ENCODE results near the gene NOP14. TPM values are rescaled to one million over a fixed set of nuclear protein-coding genes. Genes with fewer than 3 reads are reported as not detected.

NOP14 gene
- total RNA-seq, 1 experiment from 2014 or later: 32.5 TPM

DNA sequence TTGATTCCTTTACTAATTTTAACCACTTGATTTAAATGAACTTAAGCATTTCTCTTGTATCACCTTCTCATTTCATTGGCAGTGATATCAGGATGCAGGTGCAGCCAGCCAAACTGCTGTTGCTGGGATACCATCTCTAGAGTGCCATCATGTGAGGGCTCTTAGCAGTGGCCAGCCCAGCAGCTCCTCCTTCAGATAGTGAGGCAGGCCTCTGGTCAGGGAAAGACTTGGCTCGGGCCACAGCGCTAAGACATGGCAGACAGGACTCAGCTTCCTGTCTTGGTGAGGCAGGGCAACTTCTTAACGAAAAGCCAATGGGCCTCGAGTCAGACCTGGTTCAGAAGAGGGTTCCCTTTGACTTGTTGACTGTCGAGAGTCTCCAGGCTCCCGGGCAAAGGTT is 50.0 kb downstream of the NOP14 start:
- no peak for DNase-seq
- H3K4me3 ChIP-seq: no peak overlapping the region
- peaks cover 2% of the 10 kb centered on the region for H3K36me3 ChIP-seq
- H3K9me3 ChIP-seq: no peaks in the 10 kb centered on the region
- H3K27me3 ChIP-seq: no peaks in the 10 kb centered on the region

GRCh38 chr4:2911868-2912267 is 51.3 kb downstream of the NOP14 start:
- Histone ChIP-seq H3K9me3 (no peaks in the 10 kb centered on the region), H3K27me3 (no peaks in the 10 kb centered on the region), H3K36me3 (no peaks in the 10 kb centered on the region; the same call in 1 of the 2 replicates), H3K4me3 (no peak overlapping the region)
- DNase-seq: no peak

DNA sequence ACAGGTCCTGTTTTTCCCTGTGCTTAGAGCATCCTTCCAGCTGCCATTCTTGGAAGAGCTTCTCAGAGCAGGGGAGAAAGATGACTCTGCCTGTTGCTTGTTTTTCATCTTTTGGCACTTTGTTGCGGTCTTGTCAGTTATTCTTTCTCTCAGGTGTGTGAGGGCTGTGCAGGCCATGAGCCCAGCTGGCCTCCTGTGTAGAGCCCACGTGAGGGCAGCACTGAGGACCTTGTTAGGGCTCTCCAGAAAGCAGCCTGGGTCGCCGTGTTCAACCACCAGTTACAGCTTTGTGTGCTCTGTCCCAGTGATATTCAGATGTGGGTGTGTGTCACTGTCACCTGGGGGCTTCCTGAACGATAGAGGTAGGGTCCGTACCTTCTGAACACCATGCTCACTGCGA is 52.8 kb downstream of the NOP14 start:
- Histone ChIP-seq H3K4me3 (no peak overlapping the region), H3K36me3 (no peaks in the 10 kb centered on the region; the same call in 1 of the 2 replicates), H3K9me3 (no peaks in the 10 kb centered on the region), H3K27me3 (no peaks in the 10 kb centered on the region)
- no peak for DNase-seq

GRCh38 chr4:2909583-2909982 is 53.6 kb downstream of the NOP14 start:
- H3K4me3 ChIP-seq: no peak overlapping the region
- H3K9me3 ChIP-seq: no peaks in the 10 kb centered on the region
- no peak for DNase-seq
- H3K27me3 ChIP-seq: no peaks in the 10 kb centered on the region
- no peaks in the 10 kb centered on the region; the same call in 1 of the 2 replicates for H3K36me3 ChIP-seq

- no peak for DNase-seq
- no peaks in the 10 kb centered on the region for H3K9me3 ChIP-seq
- H3K4me3 ChIP-seq: no peak overlapping the region
- no peaks in the 10 kb centered on the region; the same call in 1 of the 2 replicates for H3K36me3 ChIP-seq
- no peaks in the 10 kb centered on the region for H3K27me3 ChIP-seq
Observed at GRCh38 chr4:2908686-2909085, 54.5 kb downstream of the NOP14 start.

- DNase-seq: no peak
- H3K4me3 ChIP-seq: no peak overlapping the region
- no peaks in the 10 kb centered on the region for H3K9me3 ChIP-seq
- H3K36me3 ChIP-seq: no peaks in the 10 kb centered on the region
- no peaks in the 10 kb centered on the region for H3K27me3 ChIP-seq
Observed at GRCh38 chr4:2907706-2908293, 55.4 kb downstream of the NOP14 start.

DNA sequence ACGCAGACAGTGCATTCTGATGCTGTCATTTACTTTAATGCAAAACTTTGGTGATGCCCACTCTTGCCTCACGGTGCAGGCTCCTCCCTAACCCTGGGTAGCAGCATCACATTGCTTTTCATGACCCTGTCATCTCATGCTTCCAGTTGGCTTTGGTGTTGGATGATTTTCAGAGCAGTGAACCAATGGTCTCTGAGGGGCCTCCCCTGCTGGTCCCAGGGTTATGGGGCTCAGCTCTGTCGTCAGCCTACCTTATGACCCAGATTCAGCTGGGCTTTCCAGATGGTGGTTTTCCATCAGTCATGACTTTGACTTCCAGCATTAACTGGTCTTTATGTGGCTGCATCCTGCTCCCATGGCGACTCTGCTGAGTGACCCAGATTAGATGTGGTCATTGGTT is 56.0 kb downstream of the NOP14 start:
- Histone ChIP-seq H3K27me3 (no peaks in the 10 kb centered on the region), H3K36me3 (no peaks in the 10 kb centered on the region), H3K9me3 (no peaks in the 10 kb centered on the region), H3K4me3 (no peak overlapping the region)
- DNase-seq: no peak

GRCh38 chr4:2906218-2906617 is 57.0 kb downstream of the NOP14 start:
- no peaks in the 10 kb centered on the region for H3K9me3 ChIP-seq
- H3K27me3 ChIP-seq: no peaks in the 10 kb centered on the region
- no peak for DNase-seq
- no peaks in the 10 kb centered on the region for H3K36me3 ChIP-seq
- H3K4me3 ChIP-seq: no peak overlapping the region

DNA sequence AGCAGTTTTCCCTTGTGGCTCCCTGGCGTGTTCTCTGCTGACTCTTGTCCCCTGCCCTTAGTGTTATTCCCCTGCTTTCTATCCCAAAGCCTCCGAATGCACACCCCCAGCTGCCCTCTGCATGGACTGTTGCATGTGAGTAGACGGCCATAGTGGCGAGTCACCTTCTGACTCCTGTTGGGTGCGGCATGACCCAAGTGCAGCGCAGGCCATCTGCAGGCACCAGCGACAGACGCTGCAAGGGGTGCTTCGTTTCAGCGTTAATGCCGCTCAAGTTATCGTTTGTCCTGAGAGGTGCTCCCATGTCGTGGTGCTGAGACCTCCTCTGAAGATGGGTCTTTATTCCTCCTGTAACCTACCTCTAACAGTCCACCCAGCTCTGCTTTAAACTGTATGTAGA is 57.7 kb downstream of the NOP14 start:
- H3K9me3 ChIP-seq: no peaks in the 10 kb centered on the region
- H3K36me3 ChIP-seq: no peaks in the 10 kb centered on the region
- H3K27me3 ChIP-seq: no peaks in the 10 kb centered on the region
- DNase-seq: no peak
- H3K4me3 ChIP-seq: no peak overlapping the region

GRCh38 chr4:2902126-2902525 is 61.1 kb downstream of the NOP14 start:
- DNase-seq: no peak
- Histone ChIP-seq H3K36me3 (peaks cover 14% of the 10 kb centered on the region), H3K9me3 (no peaks in the 10 kb centered on the region), H3K27me3 (no peaks in the 10 kb centered on the region), H3K4me3 (no peak overlapping the region)

DNA sequence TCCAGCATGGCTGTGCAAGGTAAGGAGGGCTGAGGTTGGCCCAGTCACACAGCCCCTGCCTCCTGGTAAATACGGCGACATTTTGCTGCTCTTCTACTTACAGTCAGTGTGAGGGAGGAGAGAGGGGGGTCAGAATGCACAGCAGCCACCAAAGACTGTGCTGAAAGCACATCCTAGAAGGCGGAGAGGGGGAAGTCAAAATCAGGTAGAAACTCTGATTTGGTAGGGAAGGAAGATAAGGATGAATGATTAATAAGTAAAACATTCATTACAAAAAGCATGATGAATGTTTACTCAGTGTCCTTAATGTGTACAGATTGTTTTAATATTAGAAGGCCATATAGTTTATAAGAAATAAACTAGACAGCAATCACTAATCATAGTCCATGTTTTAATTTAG is 62.0 kb downstream of the NOP14 start:
- Histone ChIP-seq H3K4me3 (no peak overlapping the region), H3K36me3 (peaks cover 14% of the 10 kb centered on the region), H3K9me3 (no peaks in the 10 kb centered on the region), H3K27me3 (no peaks in the 10 kb centered on the region)
- DNase-seq: no peak

DNA sequence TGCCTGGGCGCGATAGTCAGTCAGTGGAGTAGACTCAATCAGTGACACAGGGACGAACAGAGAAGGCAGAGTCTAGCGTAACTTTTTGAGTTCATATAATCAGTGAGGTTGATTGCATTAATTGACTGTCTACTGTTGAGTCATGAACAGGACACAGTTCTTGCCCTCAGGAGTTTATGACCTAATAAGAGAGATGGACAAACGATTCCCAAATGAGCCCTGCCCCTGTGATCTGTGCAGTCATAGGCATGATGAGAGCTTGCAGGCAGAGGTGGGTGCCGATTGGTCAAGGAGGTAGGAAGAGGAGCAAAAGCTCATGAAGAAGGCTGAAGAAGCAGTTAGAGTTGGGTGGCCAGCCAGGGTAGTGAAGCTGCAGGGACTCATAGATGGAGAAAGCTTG is 62.5 kb downstream of the NOP14 start:
- no peak overlapping the region for H3K4me3 ChIP-seq
- peaks cover 14% of the 10 kb centered on the region for H3K36me3 ChIP-seq
- no peaks in the 10 kb centered on the region for H3K9me3 ChIP-seq
- DNase-seq: no peak
- H3K27me3 ChIP-seq: no peaks in the 10 kb centered on the region

DNA sequence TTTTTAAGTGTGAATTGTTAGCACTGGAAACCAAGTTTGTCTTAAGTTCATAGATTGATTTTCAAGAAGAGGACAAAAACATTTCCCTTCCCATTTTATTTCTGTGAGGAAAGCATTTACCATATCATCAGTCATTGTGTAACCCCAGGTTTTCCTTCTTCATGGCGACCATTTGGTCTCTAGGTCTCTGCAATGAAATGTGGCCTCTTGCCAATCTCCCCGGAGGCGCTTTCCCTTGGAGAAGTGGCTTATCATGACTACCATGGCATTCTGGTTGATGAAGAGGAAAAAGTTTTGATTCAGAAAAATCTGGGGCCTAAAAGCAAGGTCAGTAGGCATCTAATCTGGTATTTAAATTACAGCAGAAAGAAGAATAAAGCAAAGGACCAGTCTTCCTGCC is 65.2 kb downstream of the NOP14 start:
- Histone ChIP-seq H3K4me3 (no peak overlapping the region), H3K27me3 (no peaks in the 10 kb centered on the region), H3K9me3 (no peaks in the 10 kb centered on the region), H3K36me3 (peaks cover 14% of the 10 kb centered on the region)
- DNase-seq: no peak

DNA sequence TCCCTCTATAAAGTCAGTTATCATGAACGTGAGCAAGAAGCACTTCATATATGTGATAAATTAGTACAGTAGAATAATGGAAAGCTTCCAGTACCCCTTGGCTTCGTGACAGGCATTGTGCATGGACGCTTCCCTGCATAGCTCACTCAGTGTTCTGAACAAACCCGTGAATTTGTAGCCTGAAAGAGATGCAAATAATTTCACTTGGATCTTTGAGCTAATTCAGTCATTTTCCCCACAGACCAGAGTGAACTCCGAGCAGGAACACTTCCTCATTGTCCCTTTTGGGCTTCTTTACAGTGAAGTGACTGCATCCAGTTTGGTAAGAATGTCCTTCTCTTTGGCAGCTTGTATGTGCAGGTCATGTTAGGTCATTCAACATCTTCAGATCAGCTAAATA is 69.4 kb downstream of the NOP14 start:
- Histone ChIP-seq H3K4me3 (no peak overlapping the region), H3K27me3 (no peaks in the 10 kb centered on the region), H3K9me3 (no peaks in the 10 kb centered on the region), H3K36me3 (peaks cover 9% of the 10 kb centered on the region)
- DNase-seq: no peak

GRCh38 chr4:2891294-2891693 is 71.9 kb downstream of the NOP14 start:
- Histone ChIP-seq H3K9me3 (no peaks in the 10 kb centered on the region), H3K36me3 (no peaks in the 10 kb centered on the region), H3K4me3 (no peak overlapping the region), H3K27me3 (no peaks in the 10 kb centered on the region)
- no peak for DNase-seq

GRCh38 chr4:2888886-2889285 is 74.3 kb downstream of the NOP14 start:
- peaks cover 8% of the 10 kb centered on the region for H3K36me3 ChIP-seq
- H3K27me3 ChIP-seq: no peaks in the 10 kb centered on the region
- no peaks in the 10 kb centered on the region for H3K9me3 ChIP-seq
- H3K4me3 ChIP-seq: no peak overlapping the region
- no peak for DNase-seq
